HG02943 (cell line): ENCODE results near the gene SSBP3.

ENCODE experiments used
- ATAC-seq: cut with Tn5 transposase; IDR thresholded peaks from one replicate; pipeline ENCODE4 v1.9.1; 2021; ENCODE audit warnings: mild to moderate bottlenecking, low read depth, moderate library complexity; ENCODE audit not compliant: unreplicated experiment

Gene SSBP3

DNA sequence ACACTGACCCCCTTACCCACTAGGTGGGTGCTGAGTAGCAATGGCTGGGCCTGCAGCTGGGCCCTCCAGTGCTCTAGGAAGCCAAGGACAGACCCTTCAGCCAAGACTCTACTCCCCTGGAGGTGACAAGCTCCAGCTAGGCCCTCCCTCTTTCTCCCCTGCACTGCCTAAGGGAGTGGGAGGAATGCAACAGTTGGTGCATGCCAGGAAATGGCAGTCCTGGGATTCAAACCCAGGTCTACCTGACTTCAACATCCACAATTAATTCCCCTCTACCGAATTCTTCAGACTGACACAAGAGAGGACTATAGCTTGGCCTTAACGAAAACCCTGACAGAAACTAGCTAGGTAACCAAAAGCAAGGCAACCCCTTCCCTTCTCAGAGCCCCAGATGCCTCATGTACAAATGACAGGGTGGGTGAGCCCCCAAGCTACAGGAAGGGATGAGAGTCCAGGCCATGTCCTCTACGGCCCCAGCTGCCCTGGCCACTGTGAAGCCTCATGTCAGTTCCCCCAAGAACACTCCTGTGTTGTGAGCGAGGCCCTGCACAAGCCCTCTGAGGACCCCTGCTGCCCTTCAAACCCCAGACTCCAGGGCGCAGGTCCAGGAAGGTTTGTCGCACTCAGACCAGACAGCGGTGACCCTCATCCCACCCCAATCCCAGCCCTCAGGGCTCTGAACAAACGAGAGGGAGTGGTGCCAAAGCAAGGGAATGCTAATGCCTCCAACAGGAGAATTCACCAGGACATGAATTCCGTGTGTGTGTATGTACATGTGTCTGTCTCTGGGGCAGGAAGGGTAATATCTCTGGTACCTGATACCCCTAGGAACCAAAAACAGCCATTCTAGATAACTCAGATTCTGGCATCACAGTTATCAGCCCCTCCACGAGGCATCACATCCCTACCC, 113.9 kb downstream of the SSBP3 start:
- no peak for ATAC-seq

- ATAC-seq = no peak
Measured at GRCh38 chr1:54291276-54292001, 114.8 kb downstream of the SSBP3 start.

DNA sequence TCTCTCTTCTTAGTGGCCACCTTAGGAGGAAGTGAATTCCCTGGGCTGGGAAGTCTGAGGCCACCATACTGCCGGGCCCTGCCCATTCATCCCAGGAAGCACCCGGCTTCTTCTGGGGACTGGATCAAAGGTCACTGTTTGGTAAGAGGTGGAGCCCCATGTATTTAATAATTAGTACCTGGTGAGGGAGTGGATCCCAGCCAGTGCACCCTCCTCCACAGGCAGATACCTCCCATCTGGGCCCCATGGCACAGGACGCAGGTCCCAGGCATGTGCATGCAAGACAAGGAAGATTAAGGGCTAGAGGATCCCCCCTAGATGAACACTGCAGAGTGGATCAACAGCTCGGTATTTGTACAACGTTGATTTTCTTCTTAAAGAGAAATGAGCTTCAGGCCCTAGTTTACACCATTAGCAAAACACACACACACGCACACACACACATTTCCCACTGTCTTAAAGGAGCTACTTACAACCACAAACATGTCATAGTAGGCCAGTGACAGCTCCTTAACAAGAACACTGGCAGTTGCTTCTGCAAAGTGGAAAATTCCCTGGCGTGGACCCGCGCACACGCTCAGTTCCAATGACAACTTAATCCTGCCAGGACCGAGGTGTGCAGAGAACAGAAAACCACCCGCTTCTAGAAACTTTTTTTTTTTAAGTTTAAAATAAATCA, 115.5 kb downstream of the SSBP3 start:
- ATAC-seq = no peak

- no peak for ATAC-seq
Measured at GRCh38 chr1:54289712-54290233, 116.4 kb downstream of the SSBP3 start.

GRCh38 chr1:54287801-54288211, 118.4 kb downstream of the SSBP3 start:
- ATAC-seq = no peak

GRCh38 chr1:54287176-54287650, 119.0 kb downstream of the SSBP3 start:
- no peak for ATAC-seq

- no peak for ATAC-seq
Measured at GRCh38 chr1:54285815-54286345, 120.3 kb downstream of the SSBP3 start.

DNA sequence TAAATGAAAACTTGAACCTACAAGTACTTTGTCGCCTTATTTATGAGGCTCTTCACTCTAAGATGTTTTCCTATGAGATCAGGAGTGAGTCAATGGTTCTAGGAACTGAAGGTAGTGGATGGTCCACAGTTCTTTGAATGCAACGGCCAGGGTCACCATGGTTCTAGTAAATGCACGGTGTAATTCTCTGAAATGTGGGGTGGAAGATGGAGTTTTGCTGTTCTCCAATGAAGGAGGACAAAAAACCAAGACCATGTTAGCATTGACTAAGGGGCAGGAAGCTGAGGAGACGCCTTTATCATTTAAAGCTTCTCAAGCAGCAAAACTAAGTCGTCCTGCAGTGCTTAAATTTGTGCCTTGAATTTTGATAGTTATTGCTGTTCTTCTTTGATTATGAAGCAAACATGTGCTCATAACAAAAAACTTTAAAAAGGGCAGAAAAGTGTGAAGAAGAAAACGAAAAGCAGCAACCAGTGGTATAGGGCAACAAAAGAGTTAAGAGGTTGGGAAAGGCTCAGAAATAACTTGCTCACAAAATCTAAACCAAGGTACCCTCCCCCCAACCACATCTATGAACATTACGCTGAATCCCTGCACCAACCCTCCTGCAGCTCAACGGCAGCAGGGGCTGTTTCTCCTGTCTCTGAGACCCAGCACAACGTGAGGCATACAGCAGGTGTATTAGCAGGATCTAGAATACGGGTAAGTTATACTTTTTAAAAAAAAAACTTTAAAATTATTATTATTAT, 121.2 kb downstream of the SSBP3 start:
- no peak for ATAC-seq

DNA sequence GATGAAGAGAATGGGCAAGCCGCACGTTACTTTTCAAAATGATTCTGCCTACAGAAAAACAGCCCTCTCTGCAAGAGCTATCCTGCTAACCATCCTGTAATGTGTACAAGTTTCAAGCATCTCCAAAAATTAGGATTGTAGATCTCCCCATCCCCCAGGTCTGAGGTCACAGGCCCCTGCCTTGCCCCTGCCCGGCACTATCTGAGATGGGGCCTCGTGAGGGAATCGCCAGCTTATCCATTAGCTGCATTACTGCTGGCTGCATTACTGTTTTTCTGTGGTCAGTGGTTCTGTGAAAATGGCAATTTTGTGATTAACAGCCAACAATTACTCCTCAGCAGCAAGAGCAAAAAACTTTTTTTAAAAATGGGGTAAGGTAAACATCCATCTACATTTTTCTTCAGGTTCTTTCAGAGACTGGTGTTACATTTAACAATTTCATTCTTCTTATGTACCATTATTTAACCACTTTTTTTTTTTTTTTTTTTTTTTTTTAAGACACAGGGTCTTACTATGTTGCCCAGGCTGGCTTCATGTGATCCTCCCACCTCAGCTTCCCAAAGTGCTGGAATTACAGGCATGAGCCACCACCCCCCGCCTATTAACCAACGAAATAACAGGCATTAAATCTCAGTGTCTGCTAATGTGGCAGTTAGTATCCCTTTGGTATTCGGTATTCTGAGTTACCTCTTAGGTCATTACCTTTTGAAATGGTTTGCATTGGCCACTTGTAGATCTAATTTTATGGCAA, 122.4 kb downstream of the SSBP3 start:
- no peak for ATAC-seq

GRCh38 chr1:54282101-54282847, 123.9 kb downstream of the SSBP3 start:
- no peak for ATAC-seq

DNA sequence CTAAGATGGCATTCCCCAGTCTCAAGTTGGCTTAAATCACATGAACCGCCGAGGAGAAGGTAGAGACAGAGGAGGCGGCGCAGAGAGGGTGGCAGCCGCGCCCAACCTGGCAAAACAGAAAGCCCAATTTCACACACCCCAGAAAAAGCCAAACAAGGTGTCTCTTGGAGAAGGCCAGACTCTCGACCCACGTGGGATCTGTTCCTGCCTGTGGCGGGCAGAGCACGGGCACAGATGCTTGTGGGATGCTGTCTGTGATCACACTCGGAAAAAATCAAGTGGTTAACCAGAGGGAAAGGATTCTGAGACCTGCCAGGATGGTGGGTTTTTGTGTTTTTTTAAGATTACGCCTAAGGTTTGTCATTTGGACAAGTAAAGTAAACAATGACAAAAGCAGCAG, 125.5 kb downstream of the SSBP3 start:
- no peak for ATAC-seq

GRCh38 chr1:54279457-54279856, 126.7 kb downstream of the SSBP3 start:
- ATAC-seq = no peak

GRCh38 chr1:54278941-54279422, 127.2 kb downstream of the SSBP3 start:
- no peak for ATAC-seq

GRCh38 chr1:54277451-54278341, 128.5 kb downstream of the SSBP3 start:
- no peak for ATAC-seq

GRCh38 chr1:54276617-54277450, 129.4 kb downstream of the SSBP3 start:
- ATAC-seq = no peak

DNA sequence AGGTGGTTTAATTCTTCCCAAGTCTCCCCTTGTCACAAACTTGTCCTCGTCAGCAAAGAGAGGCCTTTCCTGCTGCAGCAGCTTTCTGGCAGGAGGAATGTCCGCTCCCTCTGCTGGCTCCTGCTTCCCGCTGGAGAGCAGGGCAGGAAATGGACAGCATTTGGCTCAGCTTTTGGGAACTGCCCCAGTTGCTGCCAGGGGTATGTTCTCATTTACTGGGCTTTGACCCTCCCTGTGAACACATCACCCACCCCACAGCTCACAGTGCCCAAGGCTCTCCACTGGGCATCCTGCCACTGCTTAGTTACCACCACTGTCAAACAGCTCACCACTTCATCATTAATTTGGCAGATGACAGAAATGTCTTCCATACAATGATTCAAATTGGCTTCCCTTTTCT, 130.8 kb downstream of the SSBP3 start:
- no peak for ATAC-seq
